HL-60 (cell line): ENCODE data around the gene SPATA33.

Experiments used
- GABPA ChIP-seq: IDR thresholded peaks from 2 replicates; pipeline ENCODE4 v1.6.1; 2012; ENCODE audit warnings: low read depth
- POLR2AphosphoS5 ChIP-seq: IDR thresholded peaks from 2 replicates; pipeline ENCODE4 v1.6.1; 2012; ENCODE audit warnings: low read depth
- REST ChIP-seq: IDR thresholded peaks from 2 replicates; pipeline ENCODE4 v1.6.1; 2012; ENCODE audit warnings: low read depth; ENCODE audit not compliant: insufficient replicate concordance
- TF ChIP-seq, protein P1 (sequence below): IDR thresholded peaks from one replicate; pipeline ENCODE4 v1.5.1; 2011; ENCODE audit warnings: low read length, control low read depth, inconsistent platforms; ENCODE audit not compliant: insufficient read depth

DNA sequence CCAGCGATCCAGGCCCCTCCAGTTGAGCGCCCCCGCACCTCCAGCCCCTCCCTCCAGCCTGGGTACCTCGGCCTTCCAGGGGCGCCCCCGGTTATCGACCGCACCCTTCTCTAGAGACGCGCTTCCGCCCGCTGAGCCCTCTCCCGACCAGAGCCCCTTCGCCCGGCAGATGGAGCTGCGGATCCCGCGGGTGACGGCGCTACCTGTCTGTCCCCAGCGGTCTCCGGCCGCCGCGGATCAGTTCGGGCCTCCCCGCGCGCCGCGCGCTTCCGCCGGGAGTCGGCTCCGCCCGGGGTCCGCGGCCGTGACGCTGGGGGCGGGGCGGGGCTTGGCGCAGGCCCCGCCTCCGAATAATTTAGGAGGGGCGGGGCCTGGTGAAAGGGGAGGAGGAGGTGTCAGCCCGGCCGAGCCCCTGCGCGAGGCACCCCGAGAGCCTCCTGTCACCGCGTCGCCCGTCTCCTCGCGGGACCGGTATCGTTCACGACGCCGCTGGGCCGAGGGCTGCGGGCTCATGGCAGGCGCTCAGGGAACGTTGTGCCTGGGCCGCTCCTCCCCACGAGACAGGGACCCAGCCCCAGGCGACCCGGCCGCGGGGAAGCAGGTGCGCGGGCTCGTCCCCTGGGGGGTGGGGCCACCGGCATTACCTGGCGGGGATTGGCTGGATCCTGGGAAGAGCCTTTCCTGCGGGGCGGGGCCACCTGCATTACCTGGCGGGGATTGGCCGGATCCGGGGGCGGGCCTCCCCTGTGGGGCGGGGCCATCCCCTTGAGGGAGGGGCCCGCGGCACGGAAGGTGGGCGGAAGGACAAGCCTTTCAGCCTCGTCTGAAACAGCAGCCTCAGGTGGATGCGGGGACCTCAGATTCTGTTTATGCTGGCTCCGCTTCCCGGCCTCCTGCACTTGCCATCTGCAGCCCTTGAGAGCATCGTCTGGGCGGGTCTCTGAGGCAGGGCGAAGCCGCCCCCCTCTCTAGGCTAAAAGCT, 44.1 kb downstream of the SPATA33 start, which contains the start of gene SPATA2L:
- TF ChIP-seq, protein P1, sequence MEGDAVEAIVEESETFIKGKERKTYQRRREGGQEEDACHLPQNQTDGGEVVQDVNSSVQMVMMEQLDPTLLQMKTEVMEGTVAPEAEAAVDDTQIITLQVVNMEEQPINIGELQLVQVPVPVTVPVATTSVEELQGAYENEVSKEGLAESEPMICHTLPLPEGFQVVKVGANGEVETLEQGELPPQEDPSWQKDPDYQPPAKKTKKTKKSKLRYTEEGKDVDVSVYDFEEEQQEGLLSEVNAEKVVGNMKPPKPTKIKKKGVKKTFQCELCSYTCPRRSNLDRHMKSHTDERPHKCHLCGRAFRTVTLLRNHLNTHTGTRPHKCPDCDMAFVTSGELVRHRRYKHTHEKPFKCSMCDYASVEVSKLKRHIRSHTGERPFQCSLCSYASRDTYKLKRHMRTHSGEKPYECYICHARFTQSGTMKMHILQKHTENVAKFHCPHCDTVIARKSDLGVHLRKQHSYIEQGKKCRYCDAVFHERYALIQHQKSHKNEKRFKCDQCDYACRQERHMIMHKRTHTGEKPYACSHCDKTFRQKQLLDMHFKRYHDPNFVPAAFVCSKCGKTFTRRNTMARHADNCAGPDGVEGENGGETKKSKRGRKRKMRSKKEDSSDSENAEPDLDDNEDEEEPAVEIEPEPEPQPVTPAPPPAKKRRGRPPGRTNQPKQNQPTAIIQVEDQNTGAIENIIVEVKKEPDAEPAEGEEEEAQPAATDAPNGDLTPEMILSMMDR = no peak
- TF ChIP-seq POLR2AphosphoS5 = no peak
- TF ChIP-seq GABPA = no peak
- no peak for TF ChIP-seq REST
